DLD1 (cell line): Measurements from ENCODE around the gene ZNF629.

ENCODE experiments used
- in situ Hi-C: cut with HindIII; loops from 2 replicates; pipeline ENCODE4 v1.10.0; 2017; ENCODE audit warnings: low sequenced_read_pairs

Gene ZNF629

GRCh38 chr16:30748634-30749445 lies 38.2 kb downstream of the ZNF629 start:
- in situ Hi-C loops: no loop called here

GRCh38 chr16:30747799-30748633 lies 39.0 kb downstream of the ZNF629 start, which contains the start of gene PHKG2:
PHKG2 (plus strand) TSS chr16:30748425; CDS start chr16:30748821, 396 bp downstream.
- in situ Hi-C loops: no loop called here

GRCh38 chr16:30747331-30747730 lies 39.7 kb downstream of the ZNF629 start:
- in situ Hi-C loops: no loop called here

GRCh38 chr16:30746638-30747175 lies 40.3 kb downstream of the ZNF629 start:
- in situ Hi-C loops: no loop called here

- in situ Hi-C loops: no loop called here
Measured at GRCh38 chr16:30745082-30745481, 41.9 kb downstream of the ZNF629 start.

GRCh38 chr16:30744183-30744582 lies 42.8 kb downstream of the ZNF629 start:
- in situ Hi-C loops: no loop called here

GRCh38 chr16:30743716-30744115 lies 43.3 kb downstream of the ZNF629 start:
- in situ Hi-C loops: no loop called here

GRCh38 chr16:30741461-30741914 lies 45.5 kb downstream of the ZNF629 start:
- in situ Hi-C loops: no loop called here

GRCh38 chr16:30740364-30741251 lies 46.4 kb downstream of the ZNF629 start:
- in situ Hi-C loops: no loop called here

- in situ Hi-C loops: no loop called here
Measured at GRCh38 chr16:30738984-30739951, 47.7 kb downstream of the ZNF629 start.

- in situ Hi-C loops: no loop called here
Measured at GRCh38 chr16:30737794-30738648, 49.0 kb downstream of the ZNF629 start.

- in situ Hi-C loops: no loop called here
Measured at GRCh38 chr16:30736995-30737793, 49.8 kb downstream of the ZNF629 start.

GRCh38 chr16:30731411-30731810 lies 55.6 kb downstream of the ZNF629 start:
- in situ Hi-C loops: no loop called here

- in situ Hi-C loops: no loop called here
Measured at GRCh38 chr16:30728899-30729672, 57.9 kb downstream of the ZNF629 start.
